HG02840 (cell line): ENCODE results near the gene TMEM132C.

ENCODE experiments used
- ATAC-seq: cut with Tn5 transposase; IDR thresholded peaks from one replicate; pipeline ENCODE4 v1.9.1; 2021; ENCODE audit warnings: mild to moderate bottlenecking, moderate library complexity, moderate number of reproducible peaks; ENCODE audit not compliant: unreplicated experiment, low FRiP score

Gene TMEM132C

GRCh38 chr12:128337431-128338170, 70.6 kb downstream of the TMEM132C start:
- ATAC-seq = no peak

GRCh38 chr12:128338386-128339125, 71.6 kb downstream of the TMEM132C start:
- no peak for ATAC-seq

GRCh38 chr12:128339126-128339520, 72.2 kb downstream of the TMEM132C start:
- ATAC-seq = no peak

DNA sequence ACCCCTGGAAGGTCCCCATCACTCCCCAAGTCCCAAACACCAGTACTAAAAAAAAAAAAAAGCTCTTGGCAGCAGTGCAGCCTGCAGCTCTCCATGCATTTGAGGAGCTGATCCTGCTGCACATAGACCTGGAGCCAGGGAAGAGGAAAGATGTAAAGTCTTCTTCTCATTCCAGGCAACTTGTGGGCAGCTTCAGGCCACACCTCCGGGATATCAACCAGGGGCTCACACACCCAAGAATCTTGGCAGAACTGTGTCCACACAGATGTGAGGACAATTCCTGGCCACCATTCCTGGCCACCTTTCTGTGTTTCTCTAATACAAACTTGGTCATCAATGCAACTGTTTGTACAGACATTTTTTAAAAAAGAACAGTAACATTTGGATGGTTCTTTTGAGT, 72.7 kb downstream of the TMEM132C start:
- ATAC-seq = no peak

GRCh38 chr12:128353301-128353700, 86.3 kb downstream of the TMEM132C start:
- no peak for ATAC-seq

GRCh38 chr12:128356547-128356946, 89.6 kb downstream of the TMEM132C start:
- ATAC-seq = no peak

DNA sequence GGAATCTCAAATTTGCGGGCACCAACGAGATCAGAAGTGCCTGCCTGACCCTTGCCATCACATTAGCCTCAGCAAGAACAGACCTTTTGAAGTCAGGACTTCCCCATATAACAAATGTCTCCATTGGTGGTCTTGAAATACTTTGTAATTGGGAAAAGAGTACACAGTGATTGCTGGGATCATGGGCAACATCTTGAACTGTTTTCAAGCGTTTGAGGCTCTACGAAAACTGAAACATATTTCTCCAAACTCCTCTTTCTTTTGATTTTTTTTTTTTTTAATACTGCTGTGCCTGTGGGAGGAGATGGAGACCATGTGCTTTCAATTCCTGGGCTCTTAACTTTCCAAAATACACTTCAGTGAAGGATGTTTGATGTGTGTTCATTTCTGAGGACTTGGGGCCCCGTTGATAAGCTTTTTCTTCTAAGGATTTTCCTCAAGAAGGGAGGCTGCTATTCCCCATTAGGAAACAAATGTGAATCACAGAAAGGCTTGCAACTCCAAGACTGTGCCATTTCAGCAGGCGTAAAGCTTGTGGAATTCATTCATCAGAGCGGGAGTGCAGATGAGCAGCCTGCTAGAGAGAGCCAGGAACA, 94.5 kb downstream of the TMEM132C start:
- ATAC-seq = no peak

DNA sequence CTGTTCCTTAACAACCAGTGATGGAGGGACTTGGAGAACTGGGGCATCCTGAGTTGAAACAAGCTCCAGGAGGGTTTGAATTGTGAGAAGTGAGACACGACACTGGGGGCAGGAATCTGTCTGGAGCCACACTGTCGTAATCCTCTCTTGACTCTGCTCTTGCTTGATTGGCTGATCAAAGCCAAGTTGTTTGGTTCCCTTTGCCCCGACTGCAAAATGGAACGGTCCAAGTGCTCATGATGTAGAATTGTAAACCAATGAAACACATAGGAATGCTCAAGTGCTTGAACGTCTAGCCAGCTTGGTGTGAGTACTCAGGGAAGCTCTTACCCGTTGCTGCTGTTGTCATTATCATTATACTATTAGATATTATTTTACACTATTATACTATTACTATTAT, 98.1 kb downstream of the TMEM132C start:
- ATAC-seq = no peak

DNA sequence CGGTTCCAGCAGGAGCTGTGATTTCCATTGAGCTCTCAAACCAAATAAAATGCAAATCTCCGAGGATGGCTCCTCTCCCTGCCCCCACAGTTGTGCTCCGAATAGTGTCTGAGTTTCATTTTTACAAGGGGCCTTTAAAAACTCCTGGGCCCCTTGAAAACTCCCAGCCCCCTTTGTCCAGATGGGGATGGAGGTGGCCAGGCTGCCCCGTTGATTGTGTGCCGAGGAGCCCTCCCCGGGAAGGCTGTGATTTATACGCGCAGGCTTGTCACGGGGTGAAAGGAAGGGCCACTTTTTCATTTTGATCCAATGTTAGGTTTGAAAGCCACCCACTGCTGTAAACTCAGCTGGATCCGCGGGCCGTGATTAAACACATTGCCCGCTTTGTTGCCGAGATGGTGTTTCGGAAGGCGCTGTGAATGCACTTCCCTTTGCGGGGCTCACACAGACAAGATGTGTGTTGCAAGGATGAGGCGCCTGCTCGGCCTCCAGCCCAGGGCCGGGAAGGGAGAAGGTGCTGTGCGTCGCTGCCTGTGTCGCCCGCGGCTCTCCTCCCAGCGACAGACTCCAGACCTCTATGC, 98.8 kb downstream of the TMEM132C start:
- ATAC-seq = no peak

GRCh38 chr12:128367961-128368360, 101.0 kb downstream of the TMEM132C start:
- no peak for ATAC-seq

DNA sequence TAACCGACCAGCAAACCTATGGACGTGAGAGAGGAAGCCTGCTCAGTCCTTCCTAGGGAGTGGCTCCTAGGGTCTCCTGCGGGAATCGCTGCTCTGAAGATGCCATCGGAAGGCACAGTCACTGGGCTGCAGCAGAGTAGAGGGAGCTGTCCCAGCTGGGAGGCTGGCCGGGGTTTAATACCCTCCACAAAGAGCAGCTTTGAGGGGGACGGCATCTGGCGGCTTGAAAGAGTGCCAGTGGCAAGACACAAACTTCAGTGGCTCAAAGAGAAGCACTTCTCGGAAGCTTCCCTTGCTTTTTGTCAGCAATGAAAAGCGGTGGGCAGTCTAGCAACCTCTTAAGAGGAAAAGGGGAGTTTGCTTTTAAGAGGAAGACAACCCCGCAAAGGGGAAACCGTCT, 114.6 kb downstream of the TMEM132C start:
- no peak for ATAC-seq

- ATAC-seq = no peak
These were observed 115.0 kb downstream of the TMEM132C start for GRCh38 chr12:128381946-128382345.

DNA sequence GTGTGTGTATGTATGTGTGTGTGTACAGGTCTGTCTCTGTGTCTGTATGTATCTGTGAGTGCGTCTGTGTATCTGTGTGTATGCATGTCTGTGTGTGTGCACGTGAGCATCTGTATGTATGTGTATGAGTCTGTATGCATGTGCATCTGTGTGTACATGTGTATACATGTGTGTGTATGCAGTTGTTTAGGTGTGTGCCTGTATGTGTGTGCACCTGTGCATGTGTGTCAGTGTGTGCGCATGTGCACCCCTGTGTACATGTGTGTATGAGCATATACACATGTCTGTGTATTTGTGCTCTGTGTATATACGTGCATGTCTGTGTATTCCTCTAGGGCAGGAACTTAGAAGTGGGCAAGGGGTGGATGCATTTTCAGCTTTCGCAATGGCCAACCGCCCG, 116.0 kb downstream of the TMEM132C start:
- no peak for ATAC-seq

DNA sequence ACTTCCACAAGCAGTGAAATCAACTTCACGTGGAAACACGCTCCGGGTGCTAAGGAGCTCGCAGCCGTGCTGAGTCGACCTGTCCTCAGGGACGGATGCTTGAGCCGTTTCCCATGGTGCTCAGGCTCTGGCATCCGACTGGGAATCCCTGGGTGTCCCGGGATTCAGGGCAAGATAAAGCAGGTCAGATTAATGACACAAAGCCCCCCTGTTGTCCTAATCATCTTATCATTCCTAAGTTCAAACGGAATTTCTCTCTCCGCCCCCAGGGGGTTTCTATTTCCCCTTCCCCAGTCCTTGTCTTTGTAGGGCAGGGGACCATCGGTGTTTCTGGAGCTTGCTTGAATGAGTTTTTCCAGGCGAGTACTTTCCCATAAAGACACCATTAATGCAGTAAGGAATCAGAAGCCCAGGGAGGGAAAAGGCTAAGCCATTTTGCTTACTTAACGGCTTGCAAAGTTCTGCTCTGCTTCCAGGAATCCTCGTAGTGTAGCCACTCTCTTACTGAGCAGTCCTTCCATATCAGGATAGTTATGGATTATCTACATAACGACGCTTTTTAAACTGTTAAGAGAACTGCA, 116.5 kb downstream of the TMEM132C start:
- ATAC-seq = no peak

- ATAC-seq = no peak
These were observed 118.8 kb downstream of the TMEM132C start for GRCh38 chr12:128385736-128386135.

DNA sequence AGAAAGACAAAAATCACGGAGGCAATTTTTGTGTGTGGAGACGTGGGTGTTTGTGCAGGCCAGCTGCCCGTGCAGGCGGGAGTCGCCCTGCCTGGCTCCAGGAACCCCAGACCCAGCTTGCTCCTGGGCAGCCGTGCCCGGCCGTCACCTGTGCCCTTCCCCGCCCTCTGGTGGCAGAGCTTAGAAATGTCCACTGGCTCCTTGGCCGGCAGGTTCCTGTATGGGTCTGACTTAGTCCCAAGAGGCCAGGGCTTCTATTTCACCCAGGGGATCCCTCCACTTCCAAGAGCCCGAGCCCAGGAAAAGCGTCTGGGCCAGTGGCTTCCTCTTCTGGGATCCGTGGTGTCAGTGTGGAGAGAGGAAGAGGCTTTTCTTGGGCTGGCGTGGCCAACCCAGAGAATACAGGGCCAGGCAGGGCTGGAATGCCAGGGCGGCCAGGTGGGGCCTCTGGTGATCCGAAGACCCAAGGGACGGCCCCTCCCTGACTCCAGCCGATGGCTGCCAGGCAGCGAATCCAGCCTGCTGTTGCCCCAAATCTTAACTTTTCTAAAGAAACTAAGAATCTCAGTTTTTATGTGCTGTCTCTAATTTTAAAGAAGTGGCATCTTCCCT, 120.9 kb downstream of the TMEM132C start:
- ATAC-seq = no peak

DNA sequence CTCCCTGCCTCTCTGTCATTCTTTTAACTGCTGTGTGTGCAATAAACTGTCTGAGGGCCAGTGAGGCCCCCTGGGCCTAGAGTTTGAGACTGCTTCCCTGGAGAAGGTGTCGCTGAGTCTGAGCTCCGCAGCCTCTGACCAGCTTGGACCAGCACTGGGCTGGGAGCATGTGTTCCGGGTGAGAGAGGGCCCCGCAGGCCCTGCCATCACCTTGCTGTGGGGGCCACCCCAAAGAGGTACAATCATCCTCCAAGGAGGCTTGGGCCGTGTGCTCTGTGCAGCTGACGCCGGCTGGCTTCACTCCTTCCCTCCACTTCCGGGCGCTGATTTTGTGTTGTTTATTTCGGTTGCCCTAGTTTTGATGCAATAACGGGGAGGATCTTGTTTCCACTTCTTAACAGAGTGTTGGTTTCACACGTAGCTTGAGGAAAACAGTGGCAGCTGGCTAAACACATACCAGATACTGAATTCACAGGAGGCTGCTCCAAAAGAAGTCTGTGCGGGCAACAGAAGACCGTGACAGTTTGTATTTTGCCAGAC, 121.6 kb downstream of the TMEM132C start:
- no peak for ATAC-seq

DNA sequence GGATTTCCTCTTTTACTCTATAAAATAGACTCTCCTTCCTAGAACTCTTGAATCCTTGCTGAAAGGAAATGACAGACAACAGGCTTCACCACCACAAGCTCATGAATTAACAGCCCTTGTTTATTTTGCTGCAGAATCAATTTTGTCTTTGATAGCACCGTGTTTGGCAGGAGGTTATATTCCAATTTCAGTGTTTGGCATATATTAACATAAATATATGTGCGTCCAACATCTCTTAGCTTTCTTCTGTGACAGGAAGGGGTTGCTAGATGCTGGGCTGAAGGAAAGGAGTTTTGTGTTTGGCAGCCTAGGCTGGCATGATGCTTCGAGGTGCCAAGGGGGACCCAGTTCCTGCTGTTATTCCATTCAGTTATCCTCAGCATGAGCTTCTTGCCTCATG, 126.4 kb downstream of the TMEM132C start:
- ATAC-seq = no peak

GRCh38 chr12:128394137-128394536, 127.2 kb downstream of the TMEM132C start:
- no peak for ATAC-seq

GRCh38 chr12:128399253-128399652, 132.3 kb downstream of the TMEM132C start:
- no peak for ATAC-seq
